SIG-M5 treated with dmso at 0.1 percent for 504 hours (cell line): Measurements from ENCODE around the gene CTNND1.
"Not testable (repeated sequence)": the region's sequence is repeated elsewhere in the genome, so short reads cannot be mapped to it uniquely, and the experiment has no call there.

Experiments used
- DNase-seq: peaks from one replicate; lab custom pipeline; 2025; ENCODE audit not compliant: unreplicated experiment; lab: John Stamatoyannopoulos, UW

Gene CTNND1, protein sequence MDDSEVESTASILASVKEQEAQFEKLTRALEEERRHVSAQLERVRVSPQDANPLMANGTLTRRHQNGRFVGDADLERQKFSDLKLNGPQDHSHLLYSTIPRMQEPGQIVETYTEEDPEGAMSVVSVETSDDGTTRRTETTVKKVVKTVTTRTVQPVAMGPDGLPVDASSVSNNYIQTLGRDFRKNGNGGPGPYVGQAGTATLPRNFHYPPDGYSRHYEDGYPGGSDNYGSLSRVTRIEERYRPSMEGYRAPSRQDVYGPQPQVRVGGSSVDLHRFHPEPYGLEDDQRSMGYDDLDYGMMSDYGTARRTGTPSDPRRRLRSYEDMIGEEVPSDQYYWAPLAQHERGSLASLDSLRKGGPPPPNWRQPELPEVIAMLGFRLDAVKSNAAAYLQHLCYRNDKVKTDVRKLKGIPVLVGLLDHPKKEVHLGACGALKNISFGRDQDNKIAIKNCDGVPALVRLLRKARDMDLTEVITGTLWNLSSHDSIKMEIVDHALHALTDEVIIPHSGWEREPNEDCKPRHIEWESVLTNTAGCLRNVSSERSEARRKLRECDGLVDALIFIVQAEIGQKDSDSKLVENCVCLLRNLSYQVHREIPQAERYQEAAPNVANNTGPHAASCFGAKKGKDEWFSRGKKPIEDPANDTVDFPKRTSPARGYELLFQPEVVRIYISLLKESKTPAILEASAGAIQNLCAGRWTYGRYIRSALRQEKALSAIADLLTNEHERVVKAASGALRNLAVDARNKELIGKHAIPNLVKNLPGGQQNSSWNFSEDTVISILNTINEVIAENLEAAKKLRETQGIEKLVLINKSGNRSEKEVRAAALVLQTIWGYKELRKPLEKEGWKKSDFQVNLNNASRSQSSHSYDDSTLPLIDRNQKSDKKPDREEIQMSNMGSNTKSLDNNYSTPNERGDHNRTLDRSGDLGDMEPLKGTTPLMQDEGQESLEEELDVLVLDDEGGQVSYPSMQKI

GRCh38 chr11:57761301-57762234 is at the start of gene CTNND1:
TSS of gene CTNND1 (plus strand) at chr11:57761802. CDS start at chr11:57791479, 29,677 bp downstream.
- peak; percentile 88 for DNase-seq

- peak; percentile 100 for DNase-seq
These were observed 49.1 kb upstream of the CTNND1 start, which contains the start of gene TMX2 for GRCh38 chr11:57712256-57713150. TSS of gene TMX2 (plus strand) at chr11:57712593. CDS start at chr11:57712619, 26 bp downstream.

- DNase-seq = no peak
These were observed 47.8 kb upstream of the CTNND1 start for GRCh38 chr11:57713835-57714234.

- not testable (repeated sequence) for DNase-seq
These were observed 44.9 kb upstream of the CTNND1 start for GRCh38 chr11:57716726-57717125.

DNA sequence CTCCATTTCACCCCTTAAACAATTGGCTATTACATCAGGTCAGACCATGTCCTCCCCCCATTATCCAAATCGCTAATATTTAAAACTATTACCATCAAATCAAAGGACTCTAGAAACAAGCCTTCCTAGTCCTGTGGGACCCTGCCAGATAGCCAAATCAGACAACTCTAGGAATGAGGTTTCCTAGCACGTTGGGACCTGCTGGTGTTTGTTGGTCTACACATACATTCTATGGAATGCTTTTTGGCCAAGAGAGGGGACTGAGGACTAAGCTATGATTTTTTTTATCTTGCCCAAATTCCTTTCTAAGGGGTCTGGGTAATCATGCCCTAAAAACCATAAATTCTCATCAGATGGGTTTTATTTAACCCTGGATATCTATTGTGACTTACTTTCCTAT is 34.4 kb upstream of the CTNND1 start:
- DNase-seq = no peak

DNA sequence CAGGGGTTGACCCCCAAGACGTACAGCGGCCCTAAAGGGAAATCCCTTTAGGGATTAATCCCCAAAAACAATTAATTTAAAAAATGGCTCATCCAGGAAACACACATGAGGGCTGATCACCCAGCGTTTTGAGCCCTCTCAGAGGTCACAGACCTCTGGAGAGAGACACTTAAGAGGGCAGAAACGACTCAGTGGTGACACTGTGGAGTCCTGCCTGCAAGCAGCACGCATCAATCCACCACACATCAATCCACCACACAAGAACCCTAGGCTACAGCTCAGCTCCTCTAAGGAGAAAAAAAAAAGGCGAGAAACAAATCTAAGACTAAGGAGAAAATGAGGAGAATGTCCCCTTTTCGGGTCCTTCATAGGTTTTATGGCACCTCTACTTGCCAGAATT is 32.8 kb upstream of the CTNND1 start:
- DNase-seq = no peak

- DNase-seq = no peak
These were observed 32.1 kb upstream of the CTNND1 start for GRCh38 chr11:57729479-57729878.

DNA sequence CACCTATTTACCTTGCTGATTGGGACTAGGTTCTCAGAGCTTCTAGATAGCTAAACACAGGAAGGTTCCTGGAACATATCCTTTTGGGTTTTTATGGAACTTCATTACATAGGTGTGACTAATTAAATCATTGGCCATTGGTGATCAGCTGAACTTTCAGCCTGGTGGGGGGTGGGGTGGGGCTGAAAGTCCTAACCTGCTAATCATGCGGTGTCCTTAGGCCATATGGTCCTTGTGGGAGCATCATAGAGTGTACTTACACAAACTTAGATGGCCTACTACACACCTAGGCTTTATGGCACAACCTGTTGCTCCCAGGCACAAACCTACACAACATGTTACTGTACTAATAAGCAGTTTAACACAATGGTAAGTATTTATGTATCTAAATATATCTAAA is 28.9 kb upstream of the CTNND1 start:
- DNase-seq = no peak

- DNase-seq = no peak
These were observed 25.8 kb upstream of the CTNND1 start for GRCh38 chr11:57735619-57736298.

DNA sequence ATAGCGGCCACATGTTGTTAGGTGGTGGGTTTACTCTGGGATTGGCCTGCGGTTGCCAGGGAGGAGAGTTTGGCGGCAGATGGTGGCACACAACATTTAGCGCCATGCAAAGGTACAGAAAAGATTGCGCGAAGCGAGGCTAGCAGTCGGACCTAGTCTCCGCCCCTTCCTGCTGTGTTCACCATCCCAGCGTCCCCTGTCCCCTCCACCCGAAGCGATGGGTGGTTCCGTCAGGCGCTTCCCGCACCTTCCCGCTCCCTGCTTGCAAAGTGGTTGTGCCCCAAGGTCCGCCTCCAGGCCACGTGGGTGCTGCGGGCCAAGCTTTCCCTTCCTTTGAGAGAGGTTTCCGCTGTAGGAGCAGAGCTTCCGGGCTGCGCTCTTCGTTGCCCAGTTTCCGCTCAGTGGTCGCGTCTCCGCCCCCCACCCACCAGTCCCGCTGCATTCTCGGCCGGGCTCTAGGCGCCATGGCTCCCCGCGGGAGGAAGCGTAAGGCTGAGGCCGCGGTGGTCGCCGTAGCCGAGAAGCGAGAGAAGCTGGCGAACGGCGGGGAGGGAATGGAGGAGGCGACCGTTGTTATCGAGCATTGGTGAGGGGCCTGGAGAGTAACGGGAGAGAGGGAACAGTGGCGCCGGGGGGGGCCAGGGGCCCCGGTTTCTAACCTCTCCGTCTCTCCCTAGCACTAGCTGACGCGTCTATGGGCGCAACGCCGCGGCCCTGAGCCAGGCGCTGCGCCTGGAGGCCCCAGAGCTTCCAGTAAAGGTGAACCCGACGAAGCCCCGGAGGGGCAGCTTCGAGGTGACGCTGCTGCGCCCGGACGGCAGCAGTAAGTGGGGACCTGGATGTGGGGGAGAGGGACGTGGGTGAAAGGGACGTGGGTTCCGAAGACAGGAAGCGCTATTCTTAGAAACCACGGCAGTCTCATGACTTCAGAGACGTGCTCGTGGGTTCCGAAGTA is 20.2 kb upstream of the CTNND1 start, which contains the start of gene SELENOH:
TSS of gene SELENOH (plus strand) at position 360 of the 955 bp plus-strand sequence. CDS start at position 465, 105 bp downstream.
- peak; percentile 97 for DNase-seq

DNA sequence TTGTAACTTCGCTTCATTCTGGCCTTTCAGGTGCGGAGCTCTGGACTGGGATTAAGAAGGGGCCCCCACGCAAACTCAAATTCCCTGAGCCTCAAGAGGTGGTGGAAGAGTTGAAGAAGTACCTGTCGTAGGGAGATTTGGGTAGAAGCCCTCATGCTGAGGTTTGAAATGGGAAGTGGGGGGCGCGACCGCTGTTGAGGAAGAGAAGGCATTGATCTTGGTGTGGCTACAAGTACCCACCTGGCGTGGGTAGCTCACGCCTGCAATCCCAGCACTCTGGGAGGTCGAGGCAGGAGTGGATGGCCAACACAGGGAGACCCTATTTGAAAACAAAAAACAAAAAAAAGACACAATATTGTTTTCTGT is 19.5 kb upstream of the CTNND1 start:
- peak; percentile 16 for DNase-seq

GRCh38 chr11:57744357-57744756 is 17.2 kb upstream of the CTNND1 start:
- no peak for DNase-seq

GRCh38 chr11:57745206-57745605 is 16.4 kb upstream of the CTNND1 start:
- DNase-seq = no peak

DNA sequence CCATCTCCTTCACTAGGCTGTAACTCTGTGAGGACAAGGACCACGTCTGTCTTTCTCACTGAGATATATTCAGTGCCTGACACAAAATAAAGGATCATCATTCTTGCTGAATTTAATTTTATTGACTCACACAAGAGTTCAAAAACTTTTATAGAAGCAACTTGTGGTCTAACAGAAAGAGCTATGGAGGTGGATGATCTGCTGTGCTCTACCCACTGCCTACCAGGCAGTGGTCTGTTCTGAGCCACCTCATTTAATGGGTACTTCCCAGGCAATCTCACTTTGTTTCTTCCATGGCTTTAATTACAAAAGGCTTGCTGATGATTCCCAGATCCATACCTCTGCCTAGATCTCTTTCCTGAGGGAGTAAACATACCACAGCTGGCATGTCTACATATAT is 14.7 kb upstream of the CTNND1 start:
- DNase-seq = no peak

DNA sequence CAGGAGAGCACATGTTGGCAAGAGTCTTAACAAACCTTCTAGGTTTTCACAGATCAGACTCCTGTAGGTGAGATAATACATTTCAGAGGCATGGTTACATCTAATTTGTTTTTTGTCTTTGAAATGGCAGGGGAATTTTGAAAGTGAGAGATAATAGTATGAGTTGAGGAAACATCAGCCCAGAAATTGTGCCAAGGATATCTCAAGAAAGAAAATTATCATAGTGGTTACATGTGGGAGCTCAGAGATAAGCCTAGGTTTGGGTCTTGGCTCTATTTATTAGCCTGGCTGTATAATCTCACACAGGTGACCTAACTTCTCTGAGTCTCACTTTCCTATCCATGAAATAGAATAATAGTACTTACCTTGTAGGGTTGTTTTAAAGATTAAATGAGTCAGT is 10.4 kb upstream of the CTNND1 start:
- DNase-seq = no peak

DNA sequence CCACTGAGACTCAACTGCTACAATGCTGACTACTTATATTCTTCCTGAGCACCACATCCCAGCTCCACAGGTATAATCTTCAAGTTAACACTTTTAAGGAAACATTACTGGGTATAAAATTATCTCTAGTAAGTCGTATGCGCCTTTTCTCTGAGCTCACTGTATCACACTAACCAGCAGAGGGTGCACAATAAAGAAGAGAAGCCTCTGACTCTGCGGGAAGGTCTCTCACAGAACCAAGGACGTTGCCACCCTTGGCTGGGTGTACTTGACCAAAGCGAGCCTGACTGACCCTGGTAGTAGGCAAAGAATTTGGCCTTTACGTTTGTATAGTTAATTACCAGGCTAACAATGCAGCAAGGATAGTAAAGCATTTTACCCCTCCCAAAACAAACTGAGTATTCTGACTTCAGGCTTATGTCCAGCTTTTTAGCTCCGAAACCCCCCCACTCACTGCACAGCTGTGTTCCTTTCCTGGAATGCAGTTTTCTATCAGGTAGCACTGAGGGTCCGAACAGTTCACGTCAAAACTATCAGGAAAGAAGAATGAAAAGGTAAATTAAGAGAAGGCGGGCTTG is 9.8 kb upstream of the CTNND1 start, which contains the start of gene BTBD18:
TSS of gene BTBD18 (minus strand) at position 144 of the 578 bp plus-strand sequence. CDS start 631 bp downstream, outside the sequence.
- DNase-seq = no peak

DNA sequence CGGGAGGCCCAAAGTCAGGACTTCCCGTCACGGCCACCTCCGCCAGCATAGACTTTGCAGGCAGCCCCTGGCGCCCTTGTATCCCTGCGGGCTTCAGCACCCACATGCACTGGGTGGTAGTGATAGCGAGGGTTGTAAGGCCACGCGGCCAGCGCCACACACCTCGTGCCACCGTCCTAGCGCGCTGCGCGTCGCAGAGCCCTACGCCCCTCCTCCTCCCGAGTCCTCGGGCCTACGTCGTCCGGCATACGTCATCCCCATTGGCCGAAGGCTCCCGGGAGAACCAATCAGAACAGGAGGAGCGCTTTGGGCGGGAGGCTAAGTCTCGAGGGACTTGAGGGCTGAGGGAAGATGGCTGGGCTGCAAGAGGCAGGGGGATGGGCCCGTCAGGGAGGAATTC is 8.6 kb upstream of the CTNND1 start:
- DNase-seq = no peak
